LNCAP (cell line): Measurements from ENCODE around the gene ONECUT1.

Experiments used
- TF ChIP-seq, protein P1 (sequence below): fragments of 450-650 bp; IDR thresholded peaks from 2 replicates; pipeline ENCODE4 v1.5.1; 2017; ENCODE audit warnings: mild to moderate bottlenecking

ONECUT1 gene

DNA sequence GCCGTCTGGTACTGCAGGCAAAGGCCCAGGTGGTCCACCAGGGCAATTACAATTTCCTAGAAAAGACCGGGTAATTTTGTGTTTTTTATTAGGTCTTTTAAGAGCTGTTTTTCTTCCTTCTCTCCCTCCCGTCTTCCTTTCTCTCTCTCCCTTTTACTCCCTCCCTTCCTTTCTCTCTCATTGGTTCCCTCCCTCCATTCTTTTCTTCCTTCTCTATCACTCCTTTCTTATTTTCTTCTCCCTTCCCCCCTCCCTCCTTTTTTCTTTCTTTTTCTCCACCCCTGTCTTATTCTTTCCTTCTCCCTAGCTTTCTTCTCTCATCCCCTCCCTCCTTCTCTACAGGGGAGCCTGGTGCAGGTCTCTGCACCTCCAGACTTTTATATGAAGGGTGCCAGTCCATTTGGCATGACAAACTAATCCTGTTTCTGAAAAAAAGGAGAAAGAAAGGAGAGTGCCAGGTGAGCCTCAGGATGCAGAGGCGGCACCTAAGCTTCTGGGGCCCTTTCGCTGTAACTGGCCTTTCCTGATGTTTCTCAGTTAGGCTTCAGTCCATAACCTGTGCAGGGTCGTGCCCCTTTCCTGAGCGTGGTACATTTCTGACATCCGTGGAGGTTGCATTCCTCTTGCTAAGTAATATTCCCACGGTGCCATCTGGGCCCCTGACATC is 9.1 kb upstream of the ONECUT1 start:
- TF ChIP-seq, protein P1, sequence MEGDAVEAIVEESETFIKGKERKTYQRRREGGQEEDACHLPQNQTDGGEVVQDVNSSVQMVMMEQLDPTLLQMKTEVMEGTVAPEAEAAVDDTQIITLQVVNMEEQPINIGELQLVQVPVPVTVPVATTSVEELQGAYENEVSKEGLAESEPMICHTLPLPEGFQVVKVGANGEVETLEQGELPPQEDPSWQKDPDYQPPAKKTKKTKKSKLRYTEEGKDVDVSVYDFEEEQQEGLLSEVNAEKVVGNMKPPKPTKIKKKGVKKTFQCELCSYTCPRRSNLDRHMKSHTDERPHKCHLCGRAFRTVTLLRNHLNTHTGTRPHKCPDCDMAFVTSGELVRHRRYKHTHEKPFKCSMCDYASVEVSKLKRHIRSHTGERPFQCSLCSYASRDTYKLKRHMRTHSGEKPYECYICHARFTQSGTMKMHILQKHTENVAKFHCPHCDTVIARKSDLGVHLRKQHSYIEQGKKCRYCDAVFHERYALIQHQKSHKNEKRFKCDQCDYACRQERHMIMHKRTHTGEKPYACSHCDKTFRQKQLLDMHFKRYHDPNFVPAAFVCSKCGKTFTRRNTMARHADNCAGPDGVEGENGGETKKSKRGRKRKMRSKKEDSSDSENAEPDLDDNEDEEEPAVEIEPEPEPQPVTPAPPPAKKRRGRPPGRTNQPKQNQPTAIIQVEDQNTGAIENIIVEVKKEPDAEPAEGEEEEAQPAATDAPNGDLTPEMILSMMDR: no peak

DNA sequence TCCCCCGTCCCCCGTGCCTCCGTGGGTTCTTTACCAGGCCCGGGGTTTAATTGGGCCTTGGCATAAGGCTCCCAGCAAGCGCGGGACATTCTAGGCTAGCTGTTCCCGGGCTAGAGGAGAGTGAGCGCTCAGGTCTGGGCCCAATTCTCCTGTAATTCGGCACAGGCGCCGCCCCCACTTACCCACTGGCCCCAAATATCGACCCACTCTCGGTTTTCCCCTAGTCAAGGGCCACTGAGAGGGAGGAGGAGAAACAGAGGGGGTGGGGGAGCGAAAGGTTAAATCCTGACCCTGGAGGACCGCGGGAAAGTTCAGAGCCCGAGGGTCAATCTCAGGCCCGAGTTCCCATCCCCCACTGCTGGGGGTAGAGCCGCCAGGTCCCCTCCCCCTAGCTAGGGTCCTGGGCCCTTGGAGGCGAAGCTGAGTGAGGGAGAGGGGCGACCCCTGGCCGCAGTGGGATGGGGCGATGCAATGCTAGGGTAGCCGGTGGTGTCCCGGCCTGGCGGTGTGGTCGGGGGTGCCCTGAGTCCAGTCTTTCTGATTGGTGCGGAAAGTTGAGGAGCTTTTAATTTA is 8.5 kb upstream of the ONECUT1 start:
- TF ChIP-seq, protein P1: no peak

DNA sequence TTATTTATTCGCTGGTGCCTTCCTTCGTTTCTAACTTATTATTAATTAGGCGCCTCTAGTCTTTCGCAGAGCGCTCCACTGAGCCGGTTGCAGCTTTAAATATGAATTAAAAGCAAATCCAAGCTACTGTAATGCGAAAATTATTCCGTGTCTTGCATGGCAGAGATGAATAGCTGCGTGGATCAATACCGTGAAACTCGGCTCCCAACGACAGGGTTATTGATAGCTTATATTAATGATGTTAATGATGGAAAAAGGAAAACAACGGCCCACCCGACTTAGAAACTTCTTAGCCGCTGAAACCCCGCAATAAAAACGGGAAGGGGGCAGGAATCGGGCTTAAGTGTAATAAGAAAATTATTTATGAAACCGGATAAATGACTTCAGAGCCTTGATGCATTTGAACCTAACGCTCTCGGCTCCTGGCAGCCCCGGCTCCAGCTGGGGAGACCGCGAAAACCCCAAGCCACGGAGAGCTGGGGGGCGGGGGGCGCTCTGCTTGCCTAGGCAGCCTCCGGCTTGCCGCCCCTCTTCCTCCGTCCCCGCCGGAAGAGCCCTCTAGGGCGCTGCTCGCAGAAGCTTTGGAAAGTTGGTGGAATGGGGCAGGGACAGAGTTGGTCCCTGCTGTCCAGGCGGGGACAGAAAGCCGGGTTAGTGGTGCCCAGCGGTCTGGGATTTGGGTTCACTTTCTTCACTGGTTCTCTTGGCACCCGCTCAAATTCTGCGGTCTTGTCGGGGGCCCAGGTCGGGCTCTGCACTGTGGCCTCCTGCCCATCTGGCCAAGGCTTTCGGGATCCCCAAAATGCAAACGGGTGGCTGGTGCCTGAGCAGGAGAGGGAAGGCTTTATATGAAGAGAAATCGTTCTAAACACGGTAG is 7.7 kb upstream of the ONECUT1 start:
- TF ChIP-seq, protein P1: no peak

DNA sequence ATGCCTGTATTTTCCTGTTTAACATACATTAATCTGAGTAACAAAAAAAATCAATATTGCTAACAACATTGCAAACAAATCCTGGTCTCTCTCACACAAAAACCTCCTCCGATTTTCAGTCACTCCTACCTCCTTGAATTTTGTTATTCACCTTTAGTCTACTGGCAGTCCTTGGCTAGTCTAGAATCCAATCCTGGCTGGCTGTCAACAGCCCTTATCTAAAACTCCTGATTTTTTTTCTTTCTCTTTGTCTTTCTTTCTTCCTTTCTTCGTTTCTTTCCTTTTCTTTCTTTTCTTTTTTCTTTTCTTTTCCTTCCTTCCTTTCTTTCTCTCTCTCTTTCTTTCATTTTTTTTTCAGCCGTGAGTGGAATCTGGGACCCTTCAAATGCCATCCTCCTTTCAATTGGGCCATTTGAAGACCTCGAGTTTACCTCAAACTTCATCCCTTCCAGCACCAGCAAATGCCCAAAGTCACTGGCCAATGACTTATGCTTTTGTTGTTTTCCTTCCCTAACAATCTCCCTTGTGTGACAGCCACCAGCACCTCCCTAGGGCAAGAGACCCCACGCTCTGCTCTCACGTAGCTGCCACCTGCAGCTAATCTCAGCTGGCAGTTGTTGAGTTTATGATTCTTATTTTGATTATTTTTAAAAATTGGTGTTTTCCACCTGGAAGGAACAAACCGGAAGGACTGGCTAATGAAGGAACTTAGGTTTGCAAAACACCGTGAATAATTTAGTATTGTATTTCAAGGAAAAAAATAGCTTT is 6.8 kb upstream of the ONECUT1 start:
- TF ChIP-seq, protein P1: no peak

DNA sequence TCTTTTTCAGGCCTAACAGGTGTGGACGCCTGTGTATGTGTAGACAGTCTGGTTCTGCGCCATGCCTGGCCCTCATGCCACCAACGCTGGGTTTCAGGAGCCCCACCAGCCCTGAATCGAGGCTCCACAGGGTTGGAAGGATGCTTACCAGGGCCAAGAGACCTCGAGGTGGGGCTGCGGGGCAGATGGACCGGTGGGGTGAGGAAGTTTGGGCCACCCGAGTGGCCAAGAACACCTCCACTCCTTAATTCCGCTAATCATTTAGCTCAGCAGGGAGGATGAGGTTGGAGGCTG is 6.0 kb upstream of the ONECUT1 start:
- TF ChIP-seq, protein P1: no peak

DNA sequence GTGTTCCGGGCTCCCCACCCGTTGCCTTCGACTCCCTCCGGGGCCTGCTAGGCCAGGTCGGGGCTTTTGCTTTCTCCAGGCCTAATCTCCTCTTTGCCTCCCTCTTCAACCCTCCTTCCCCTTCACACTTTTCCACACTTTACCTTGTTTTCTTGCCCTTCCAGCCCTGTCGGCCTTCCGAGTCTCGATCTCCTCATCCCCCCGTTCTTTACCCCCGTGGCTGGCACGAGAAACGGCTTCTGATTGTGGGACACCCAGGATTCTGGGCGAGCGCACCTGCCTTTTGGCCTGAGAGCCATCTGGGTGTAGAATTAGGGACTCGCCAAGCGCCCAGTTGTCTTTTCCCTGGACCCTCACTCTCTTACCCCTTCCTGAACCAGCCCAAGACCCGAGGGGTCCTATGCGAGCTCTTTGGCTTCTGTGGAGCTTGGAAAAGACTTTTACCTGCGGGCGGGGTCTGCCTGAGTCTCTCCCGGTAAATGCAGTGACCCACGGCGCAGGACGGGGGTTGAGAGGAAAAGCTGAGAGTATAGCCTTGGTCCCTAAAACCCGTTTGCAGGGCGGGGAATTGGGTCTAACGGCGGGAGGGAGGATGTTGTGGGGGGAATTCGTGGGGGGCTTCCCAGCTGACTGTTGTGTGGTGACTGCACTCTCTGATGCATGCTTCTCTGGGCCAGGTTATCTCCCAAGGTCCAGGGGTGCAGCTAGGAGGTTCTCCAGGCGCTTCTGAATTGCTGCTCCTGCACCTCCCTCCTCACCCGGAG is 5.5 kb upstream of the ONECUT1 start:
- TF ChIP-seq, protein P1: no peak
